Subcutaneous abdominal adipose tissue (tissue), 5 donors: ENCODE measurements around the gene SH3PXD2B.
"Not testable (repeated sequence)": the region's sequence is repeated elsewhere in the genome, so short reads cannot be mapped to it uniquely, and the experiment has no call there.

Source experiments
- H3K27ac ChIP-seq: one replicate; pipeline ENCODE4 v1.7.0; 2013; ENCODE audit warnings: low read depth, mild to moderate bottlenecking, inconsistent platforms, low read length, moderate library complexity
- H3K27me3 ChIP-seq, 5 donors: one replicate each; pipeline ENCODE4 v1.7.0; 2013; ENCODE audit warnings: low read length in 5 of 5, inconsistent platforms in 1 of 5; ENCODE audit not compliant: control insufficient read depth in 5 of 5, insufficient read depth in 4 of 5
- H3K36me3 ChIP-seq, 5 donors: one replicate each; pipeline ENCODE4 v1.7.0; 2013; ENCODE audit warnings: low read length in 5 of 5; ENCODE audit not compliant: control insufficient read depth in 5 of 5, insufficient read depth in 5 of 5
- H3K4me1 ChIP-seq, 5 donors: one replicate each; pipeline ENCODE4 v1.7.0; 2013; ENCODE audit warnings: low read length in 5 of 5, mild to moderate bottlenecking in 3 of 5, moderate library complexity in 1 of 5; ENCODE audit not compliant: control insufficient read depth in 5 of 5, insufficient read depth in 5 of 5
- H3K4me3 ChIP-seq, 5 donors: one replicate each; pipeline ENCODE4 v1.7.0; 2013; ENCODE audit warnings: low read length in 5 of 5, low read depth in 1 of 5
- H3K9ac ChIP-seq, 5 donors: one replicate each; pipeline ENCODE4 v1.7.0; 2013; ENCODE audit warnings: low read length in 5 of 5, mild to moderate bottlenecking in 4 of 5, moderate library complexity in 3 of 5
- H3K9me3 ChIP-seq, 5 donors: one replicate each; pipeline ENCODE4 v1.7.0; 2013; ENCODE audit warnings: low read length in 5 of 5; ENCODE audit not compliant: control insufficient read depth in 5 of 5
- donor health status: healthy.
- donor health status: healthy.
- donor health status: healthy.
- donor health status: healthy.
- donor health status: healthy.

Gene SH3PXD2B

DNA sequence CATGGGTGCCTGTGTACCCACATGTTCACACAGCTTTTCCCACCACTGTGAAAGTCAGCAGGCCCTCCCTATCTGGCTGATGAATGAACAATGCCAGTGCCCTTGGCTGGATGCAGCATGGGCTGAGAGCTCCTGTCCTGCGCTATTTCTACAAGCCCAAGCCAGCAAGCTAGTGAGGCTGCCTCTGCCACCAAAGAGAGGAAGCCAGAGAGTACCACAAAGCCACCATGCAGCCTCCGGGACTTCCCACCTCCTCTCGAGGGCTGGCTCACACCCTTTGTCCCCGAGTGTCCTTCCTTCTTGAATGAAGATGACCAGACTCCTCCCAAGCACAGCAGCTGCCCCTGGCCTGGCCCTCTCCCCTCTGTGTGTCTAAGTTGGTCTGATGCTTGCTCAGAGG, 76.5 kb downstream of the SH3PXD2B start:
- Histone ChIP-seq H3K27me3 (no peaks in the 10 kb centered on the region), H3K27ac (no peak overlapping the region), H3K9me3 (no peaks in the 10 kb centered on the region), H3K36me3 (peaks cover 0 to 31% (median 15%) of the 10 kb centered on the region in 5 donors), H3K9ac (no peak overlapping the region), H3K4me3 (no peak overlapping the region), H3K4me1 (peaks cover 0 to 5% (median 2%) of the 10 kb centered on the region in 5 donors)

DNA sequence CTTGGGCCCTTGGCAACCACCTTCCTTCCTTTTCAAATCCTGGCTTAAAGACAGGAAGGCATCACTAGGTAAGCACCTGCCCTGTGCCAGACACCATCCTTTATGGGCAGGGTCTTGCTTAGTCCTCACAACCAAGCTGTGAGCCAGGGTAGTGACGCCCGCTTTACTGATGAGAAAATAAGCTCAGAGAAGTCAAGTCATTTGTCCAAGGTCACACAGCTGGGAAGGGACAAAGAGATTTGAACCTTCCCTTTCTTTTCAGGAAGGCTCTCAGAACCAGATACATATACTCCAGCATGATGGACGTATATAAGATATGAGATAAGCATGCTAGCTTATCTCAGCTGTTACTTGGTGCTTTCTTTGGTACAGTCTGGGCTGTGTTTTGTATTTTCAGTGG, 76.9 kb downstream of the SH3PXD2B start:
- Histone ChIP-seq H3K27me3 (no peaks in the 10 kb centered on the region), H3K9me3 (no peaks in the 10 kb centered on the region), H3K4me1 (peaks cover 0 to 5% (median 2%) of the 10 kb centered on the region in 5 donors), H3K36me3 (peaks cover 0 to 32% (median 18%) of the 10 kb centered on the region in 5 donors), H3K27ac (no peak overlapping the region), H3K4me3 (no peak overlapping the region), H3K9ac (no peak overlapping the region)

DNA sequence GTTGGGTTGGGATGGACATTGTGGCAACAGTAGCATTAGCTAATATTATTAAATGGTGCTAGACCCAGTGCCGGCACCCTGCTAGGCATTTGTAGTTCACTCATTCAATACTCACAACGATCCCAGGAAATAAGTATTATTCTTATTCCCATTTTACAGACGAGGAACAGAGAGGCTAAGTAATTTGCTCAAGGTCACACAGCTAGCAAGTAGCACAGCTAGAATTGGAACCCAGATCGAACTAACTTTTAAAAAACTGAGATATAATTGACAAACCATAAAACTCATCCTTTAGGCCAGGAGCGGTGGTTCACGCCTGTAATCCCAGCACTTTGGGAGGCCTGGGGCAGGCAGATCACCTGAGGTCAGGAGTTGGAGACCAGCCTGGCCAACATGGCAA, 79.5 kb downstream of the SH3PXD2B start:
- H3K36me3 ChIP-seq, result peaks cover 0 to 23% (median 13%) of the 10 kb centered on the region in 5 donors
- peaks cover 0 to 14% (median 8%) of the 10 kb centered on the region in 5 donors for H3K9me3 ChIP-seq
- H3K4me3 ChIP-seq, result no peak overlapping the region
- no peaks in the 10 kb centered on the region for H3K4me1 ChIP-seq
- no peak overlapping the region for H3K9ac ChIP-seq
- H3K27me3 ChIP-seq, result no peaks in the 10 kb centered on the region
- no peak overlapping the region for H3K27ac ChIP-seq

- Histone ChIP-seq H3K4me3 (no peak overlapping the region), H3K27ac (no peak overlapping the region), H3K4me1 (no peaks in the 10 kb centered on the region), H3K27me3 (no peaks in the 10 kb centered on the region), H3K9ac (peak overlapping the region in 1 of 5 donors; percentile 30), H3K36me3 (peaks cover 0 to 23% (median 13%) of the 10 kb centered on the region in 5 donors), H3K9me3 (peaks cover 0 to 14% (median 8%) of the 10 kb centered on the region in 5 donors)
Observed at GRCh38 chr5:172373680-172374079, 80.6 kb downstream of the SH3PXD2B start.

GRCh38 chr5:172371684-172372083, 82.6 kb downstream of the SH3PXD2B start:
- Histone ChIP-seq H3K4me3 (no peak overlapping the region), H3K4me1 (no peaks in the 10 kb centered on the region), H3K9me3 (peaks cover 0 to 15% (median 8%) of the 10 kb centered on the region in 5 donors), H3K36me3 (peaks cover 0 to 10% (median 4%) of the 10 kb centered on the region in 5 donors), H3K27ac (no peak overlapping the region), H3K9ac (no peak overlapping the region), H3K27me3 (no peaks in the 10 kb centered on the region)

GRCh38 chr5:172370648-172371545, 83.4 kb downstream of the SH3PXD2B start:
- Histone ChIP-seq H3K9ac (no peak overlapping the region), H3K27me3 (no peaks in the 10 kb centered on the region), H3K27ac (no peak overlapping the region), H3K36me3 (peaks cover 0 to 5% (median 0%) of the 10 kb centered on the region in 5 donors), H3K9me3 (peaks cover 0 to 15% (median 8%) of the 10 kb centered on the region in 5 donors), H3K4me3 (no peak overlapping the region), H3K4me1 (no peaks in the 10 kb centered on the region)

DNA sequence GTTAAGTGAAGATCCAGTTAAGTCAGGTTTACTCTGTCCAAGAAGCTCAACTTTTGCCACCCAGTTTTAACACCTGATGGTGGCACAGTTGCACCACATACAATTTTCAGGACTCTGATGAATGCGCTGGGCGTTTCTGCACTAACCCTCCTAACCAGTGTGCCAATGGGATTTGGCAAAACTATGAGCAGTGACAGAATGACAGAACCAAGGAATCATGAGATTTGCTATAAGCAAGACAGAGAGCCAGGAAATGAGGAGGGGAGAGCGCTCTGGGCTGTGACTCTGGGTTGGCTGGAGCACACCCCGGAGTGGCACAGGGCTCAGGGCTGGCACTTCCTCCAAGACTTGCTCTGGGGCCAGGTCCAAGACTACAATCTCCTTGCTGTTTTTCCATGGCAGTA, 84.1 kb downstream of the SH3PXD2B start:
- Histone ChIP-seq H3K27me3 (no peaks in the 10 kb centered on the region), H3K4me3 (no peak overlapping the region), H3K27ac (no peak overlapping the region), H3K9ac (no peak overlapping the region), H3K4me1 (no peaks in the 10 kb centered on the region), H3K36me3 (peaks cover 0 to 7% (median 0%) of the 10 kb centered on the region in 5 donors), H3K9me3 (peaks cover 0 to 15% (median 8%) of the 10 kb centered on the region in 5 donors)

DNA sequence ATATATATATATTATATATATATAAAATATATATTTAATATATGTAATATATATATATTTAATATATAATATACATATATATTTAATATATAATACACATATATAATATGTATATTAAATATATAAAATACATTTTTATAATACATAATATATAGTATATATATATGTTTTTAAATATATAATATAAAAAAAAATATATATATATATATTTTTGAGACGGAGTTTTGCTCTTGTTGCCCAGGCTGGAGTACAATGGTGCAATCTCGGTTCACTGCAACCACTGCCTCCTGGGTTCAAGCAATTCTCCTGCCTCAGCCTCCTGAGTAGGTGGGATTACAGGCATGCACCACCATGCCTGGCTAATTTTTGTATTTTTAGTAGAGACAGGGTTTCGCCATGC, 85.6 kb downstream of the SH3PXD2B start:
- not testable (repeated sequence) for H3K27me3 ChIP-seq, H3K9ac ChIP-seq, H3K4me1 ChIP-seq, H3K36me3 ChIP-seq, H3K27ac ChIP-seq, H3K4me3 ChIP-seq
- peaks cover 0 to 15% (median 8%) of the 10 kb centered on the region in 5 donors for H3K9me3 ChIP-seq

- Histone ChIP-seq H3K4me3 (no peak overlapping the region), H3K36me3 (peaks cover 0 to 21% (median 8%) of the 10 kb centered on the region in 5 donors), H3K4me1 (no peaks in the 10 kb centered on the region), H3K27ac (no peak overlapping the region), H3K9ac (no peak overlapping the region), H3K9me3 (peaks cover 0 to 9% (median 2%) of the 10 kb centered on the region in 5 donors), H3K27me3 (no peaks in the 10 kb centered on the region)
Observed at GRCh38 chr5:172365948-172366608, 88.2 kb downstream of the SH3PXD2B start.

DNA sequence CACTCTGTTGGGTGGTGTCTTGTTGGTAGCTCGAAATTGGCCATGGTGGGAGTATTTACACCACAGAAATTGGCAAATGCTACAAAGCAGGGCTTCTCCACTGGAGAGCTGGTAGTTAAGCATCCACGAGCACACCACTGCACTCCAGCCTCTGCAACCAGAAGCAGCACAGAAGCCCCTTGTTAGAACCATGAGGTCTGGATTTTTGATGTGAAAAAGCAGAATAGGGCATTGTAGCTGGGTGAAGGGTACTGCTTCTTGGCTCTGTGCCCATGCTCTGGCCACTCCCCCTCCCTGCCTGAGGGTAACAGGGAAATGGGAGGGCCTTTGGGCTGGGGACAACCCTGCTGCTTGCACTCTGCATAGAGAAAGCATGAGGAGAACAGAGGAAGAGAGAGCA, 89.6 kb downstream of the SH3PXD2B start:
- H3K4me3 ChIP-seq, result no peak overlapping the region
- no peak overlapping the region for H3K9ac ChIP-seq
- no peak overlapping the region for H3K27ac ChIP-seq
- H3K36me3 ChIP-seq, result peaks cover 0 to 24% (median 8%) of the 10 kb centered on the region in 5 donors
- no peaks in the 10 kb centered on the region for H3K27me3 ChIP-seq
- no peaks in the 10 kb centered on the region for H3K4me1 ChIP-seq
- peaks cover 0 to 5% (median 0%) of the 10 kb centered on the region in 5 donors for H3K9me3 ChIP-seq
